ENCODE results near the gene C1GALT1. TPM values are rescaled to one million over a fixed set of nuclear protein-coding genes. Genes with fewer than 3 reads are reported as not detected.

C1GALT1 gene
- total RNA-seq, 1 experiment from 2014 or later = 54.5 TPM

DNA sequence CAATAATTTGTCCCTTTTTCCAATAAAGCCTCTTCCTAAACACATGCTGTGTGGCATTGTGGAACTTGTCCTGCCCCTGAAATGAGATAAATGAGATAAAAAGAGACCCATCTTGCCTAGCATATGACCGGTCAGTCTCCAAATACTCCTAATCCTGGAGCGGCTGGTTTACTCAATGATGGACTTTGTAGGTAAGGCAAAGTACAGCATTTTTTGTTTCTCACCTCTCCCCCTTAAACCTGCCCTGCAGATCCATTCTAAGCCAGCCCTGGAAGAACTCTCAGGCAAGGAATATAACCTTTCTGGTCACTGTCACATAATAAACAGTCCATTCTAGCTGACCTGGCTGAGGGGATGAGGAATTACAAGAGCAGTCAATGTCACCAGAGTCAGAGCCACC is 110.7 kb downstream of the C1GALT1 start:
- no TSS peak for BruUV-seq (replicated peaks)
- Histone ChIP-seq H3K27me3 (ENCODE audit: control insufficient read depth, insufficient read depth, low read length) (peaks cover 2% of the 10 kb centered on the region; the same call in 1 of the 2 replicates), H3K27ac (ENCODE audit: low read length) (no peak overlapping the region), H3K36me3 (ENCODE audit: control insufficient read depth, insufficient read depth, low read length) (no peaks in the 10 kb centered on the region), H3K4me1 (ENCODE audit: control insufficient read depth, insufficient read depth, low read length) (no peaks in the 10 kb centered on the region), H3K9me3 (ENCODE audit: control insufficient read depth, insufficient read depth, low read depth, low read length) (no peaks in the 10 kb centered on the region), H3K4me3 (ENCODE audit: low read depth in 2 of 2, low read length in 2 of 2) (no peak overlapping the region)
- intact Hi-C loops (cut with micrococcal nuclease; ENCODE audit: unreplicated experiment) = no loop called here
- no peak for ATAC-seq
- TF ChIP-seq, protein P1, sequence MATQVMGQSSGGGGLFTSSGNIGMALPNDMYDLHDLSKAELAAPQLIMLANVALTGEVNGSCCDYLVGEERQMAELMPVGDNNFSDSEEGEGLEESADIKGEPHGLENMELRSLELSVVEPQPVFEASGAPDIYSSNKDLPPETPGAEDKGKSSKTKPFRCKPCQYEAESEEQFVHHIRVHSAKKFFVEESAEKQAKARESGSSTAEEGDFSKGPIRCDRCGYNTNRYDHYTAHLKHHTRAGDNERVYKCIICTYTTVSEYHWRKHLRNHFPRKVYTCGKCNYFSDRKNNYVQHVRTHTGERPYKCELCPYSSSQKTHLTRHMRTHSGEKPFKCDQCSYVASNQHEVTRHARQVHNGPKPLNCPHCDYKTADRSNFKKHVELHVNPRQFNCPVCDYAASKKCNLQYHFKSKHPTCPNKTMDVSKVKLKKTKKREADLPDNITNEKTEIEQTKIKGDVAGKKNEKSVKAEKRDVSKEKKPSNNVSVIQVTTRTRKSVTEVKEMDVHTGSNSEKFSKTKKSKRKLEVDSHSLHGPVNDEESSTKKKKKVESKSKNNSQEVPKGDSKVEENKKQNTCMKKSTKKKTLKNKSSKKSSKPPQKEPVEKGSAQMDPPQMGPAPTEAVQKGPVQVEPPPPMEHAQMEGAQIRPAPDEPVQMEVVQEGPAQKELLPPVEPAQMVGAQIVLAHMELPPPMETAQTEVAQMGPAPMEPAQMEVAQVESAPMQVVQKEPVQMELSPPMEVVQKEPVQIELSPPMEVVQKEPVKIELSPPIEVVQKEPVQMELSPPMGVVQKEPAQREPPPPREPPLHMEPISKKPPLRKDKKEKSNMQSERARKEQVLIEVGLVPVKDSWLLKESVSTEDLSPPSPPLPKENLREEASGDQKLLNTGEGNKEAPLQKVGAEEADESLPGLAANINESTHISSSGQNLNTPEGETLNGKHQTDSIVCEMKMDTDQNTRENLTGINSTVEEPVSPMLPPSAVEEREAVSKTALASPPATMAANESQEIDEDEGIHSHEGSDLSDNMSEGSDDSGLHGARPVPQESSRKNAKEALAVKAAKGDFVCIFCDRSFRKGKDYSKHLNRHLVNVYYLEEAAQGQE (IDR thresholded peaks at IDR 0.05; ENCODE audit: insufficient read depth in 1 of 2, low read depth in 2 of 2, low read length in 1 of 2) = no peak
- TF ChIP-seq SIN3A (IDR thresholded peaks at IDR 0.05; ENCODE audit: borderline replicate concordance, insufficient read depth, low read depth, low read length) (no peak), POLR2AphosphoS5 (IDR thresholded peaks at IDR 0.05; ENCODE audit: low read depth, low read length) (no peak), TCF7L2 (IDR thresholded peaks at IDR 0.05; ENCODE audit: low read depth, low read length) (no peak)
- TF ChIP-seq, protein P2, sequence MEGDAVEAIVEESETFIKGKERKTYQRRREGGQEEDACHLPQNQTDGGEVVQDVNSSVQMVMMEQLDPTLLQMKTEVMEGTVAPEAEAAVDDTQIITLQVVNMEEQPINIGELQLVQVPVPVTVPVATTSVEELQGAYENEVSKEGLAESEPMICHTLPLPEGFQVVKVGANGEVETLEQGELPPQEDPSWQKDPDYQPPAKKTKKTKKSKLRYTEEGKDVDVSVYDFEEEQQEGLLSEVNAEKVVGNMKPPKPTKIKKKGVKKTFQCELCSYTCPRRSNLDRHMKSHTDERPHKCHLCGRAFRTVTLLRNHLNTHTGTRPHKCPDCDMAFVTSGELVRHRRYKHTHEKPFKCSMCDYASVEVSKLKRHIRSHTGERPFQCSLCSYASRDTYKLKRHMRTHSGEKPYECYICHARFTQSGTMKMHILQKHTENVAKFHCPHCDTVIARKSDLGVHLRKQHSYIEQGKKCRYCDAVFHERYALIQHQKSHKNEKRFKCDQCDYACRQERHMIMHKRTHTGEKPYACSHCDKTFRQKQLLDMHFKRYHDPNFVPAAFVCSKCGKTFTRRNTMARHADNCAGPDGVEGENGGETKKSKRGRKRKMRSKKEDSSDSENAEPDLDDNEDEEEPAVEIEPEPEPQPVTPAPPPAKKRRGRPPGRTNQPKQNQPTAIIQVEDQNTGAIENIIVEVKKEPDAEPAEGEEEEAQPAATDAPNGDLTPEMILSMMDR (IDR thresholded peaks at IDR 0.05) = no peak
- DNase-seq (ENCODE audit: low read depth, low spot score) = no peak
- ChIA-PET POLR2A (no interaction called here), CTCF (no interaction called here)
- in situ Hi-C loops (cut with HindIII; ENCODE audit: low pct_unique_long_range_greater_than_20kb, low sequenced_read_pairs) = no loop called here

DNA sequence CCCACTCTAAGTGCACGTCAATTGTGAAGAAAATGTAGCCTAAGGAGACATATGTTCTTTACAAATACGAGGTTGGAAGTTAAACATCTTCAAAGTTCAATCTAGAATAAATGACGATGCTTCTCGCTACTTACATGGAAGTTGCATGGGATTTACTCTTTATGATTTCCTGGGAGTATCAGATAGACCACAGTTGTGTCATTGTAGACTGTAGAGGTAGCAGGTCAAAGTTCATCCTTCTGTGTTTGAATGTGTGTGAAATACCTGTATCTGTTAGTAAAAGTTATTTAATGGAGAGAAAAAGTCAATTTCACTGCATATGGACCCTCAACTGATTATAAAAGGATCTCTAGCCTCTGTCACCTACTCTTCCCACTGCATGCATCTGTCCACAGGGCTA is 112.6 kb downstream of the C1GALT1 start:
- H3K36me3 ChIP-seq (ENCODE audit: control insufficient read depth, insufficient read depth, low read length) = no peaks in the 10 kb centered on the region
- H3K4me3 ChIP-seq (ENCODE audit: low read depth in 2 of 2, low read length in 2 of 2) = no peak overlapping the region
- ATAC-seq (no peak), DNase-seq (ENCODE audit: low read depth, low spot score) (no peak)
- peaks cover 2% of the 10 kb centered on the region; the same call in 1 of the 2 replicates for H3K27me3 ChIP-seq (ENCODE audit: control insufficient read depth, insufficient read depth, low read length)
- no peak overlapping the region for H3K27ac ChIP-seq (ENCODE audit: low read length)
- H3K4me1 ChIP-seq (ENCODE audit: control insufficient read depth, insufficient read depth, low read length) = no peaks in the 10 kb centered on the region
- TF ChIP-seq, protein P1 (IDR thresholded peaks at IDR 0.05; ENCODE audit: insufficient read depth in 1 of 2, low read depth in 2 of 2, low read length in 1 of 2) = no peak
- TF ChIP-seq POLR2AphosphoS5 (IDR thresholded peaks at IDR 0.05; ENCODE audit: low read depth, low read length) = no peak
- TF ChIP-seq, protein P2 (IDR thresholded peaks at IDR 0.05) = no peak
- TF ChIP-seq SIN3A (IDR thresholded peaks at IDR 0.05; ENCODE audit: borderline replicate concordance, insufficient read depth, low read depth, low read length) = no peak
- no peak for TF ChIP-seq TCF7L2 (IDR thresholded peaks at IDR 0.05; ENCODE audit: low read depth, low read length)
- ChIA-PET POLR2A (no interaction called here), CTCF (no interaction called here)
- intact Hi-C loops (cut with micrococcal nuclease; ENCODE audit: unreplicated experiment) (no loop called here), in situ Hi-C loops (cut with HindIII; ENCODE audit: low pct_unique_long_range_greater_than_20kb, low sequenced_read_pairs) (no loop called here)
- no TSS peak for BruUV-seq (replicated peaks)
- no peaks in the 10 kb centered on the region for H3K9me3 ChIP-seq (ENCODE audit: control insufficient read depth, insufficient read depth, low read depth, low read length)
